Measurements from ENCODE around the gene ST6GALNAC6. TPM values are rescaled to one million over a fixed set of nuclear protein-coding genes. Genes with fewer than 3 reads are reported as not detected.

ST6GALNAC6 gene
- total RNA-seq, 1 donor = 53.2 TPM

- H3K4me2 ChIP-seq (ENCODE audit: insufficient read depth, low read length) = peak within 1 kb of the TSS; percentile 92
- no peak for TF ChIP-seq CTCF (IDR thresholded peaks at IDR 0.05; ENCODE audit: extremely low read depth, low read depth, low read length)
- peaks cover 20% of the 10 kb centered on the region for H3K79me2 ChIP-seq (ENCODE audit: insufficient read depth, low read length)
- peak within 1 kb of the TSS; percentile 97 for H3K27ac ChIP-seq (ENCODE audit: low read depth, low read length)
- peaks cover 35% of the 10 kb centered on the region for H3K4me1 ChIP-seq (ENCODE audit: insufficient read depth, low read length)
- H3K36me3 ChIP-seq (ENCODE audit: insufficient read depth, low read length) = peaks cover 11% of the 10 kb centered on the region
- peak within 1 kb of the TSS; percentile 77 for H2AFZ ChIP-seq (ENCODE audit: low read length)
- DNase-seq (ENCODE audit: insufficient read length, low spot score, missing footprints) = peak; percentile 99
- H4K20me1 ChIP-seq (ENCODE audit: insufficient read depth, low read length) = peaks cover 8% of the 10 kb centered on the region
- H3K4me3 ChIP-seq (ENCODE audit: insufficient read depth, low read length) = peak within 1 kb of the TSS; percentile 76
- H3K27me3 ChIP-seq (ENCODE audit: insufficient read depth, low read length) = no peaks in the 10 kb centered on the region
- no peaks in the 10 kb centered on the region for H3K9me3 ChIP-seq (ENCODE audit: low read depth, low read length)
Observed at GRCh38 chr9:127930231-127931091, 31.1 kb upstream of the ST6GALNAC6 start, which contains the start of gene PIP5KL1. PIP5KL1 (minus strand) TSS chr9:127930777; CDS start chr9:127930752, 25 bp downstream.

DNA sequence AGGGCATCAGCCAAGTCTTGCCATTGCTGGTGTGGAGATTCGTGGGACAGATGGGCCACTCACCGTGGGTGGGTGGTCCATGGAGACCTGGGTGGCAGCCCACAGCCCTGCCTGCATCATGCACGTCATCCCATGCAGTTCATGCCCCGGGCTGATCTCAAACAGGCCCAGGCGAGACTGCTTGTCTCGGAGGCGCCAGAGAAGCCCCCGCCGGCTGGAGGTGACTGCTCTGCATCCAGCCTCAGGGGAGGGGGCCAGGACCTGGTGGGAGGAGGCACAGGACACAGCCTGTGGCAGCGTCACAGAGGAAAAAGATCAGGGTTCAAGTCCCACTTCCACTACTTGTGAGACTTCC lies 30.2 kb upstream of the ST6GALNAC6 start:
- TF ChIP-seq CTCF (IDR thresholded peaks at IDR 0.05; ENCODE audit: extremely low read depth, low read depth, low read length) = no peak
- no peak overlapping the region for H3K27ac ChIP-seq (ENCODE audit: low read depth, low read length)
- peaks cover 5% of the 10 kb centered on the region for H3K36me3 ChIP-seq (ENCODE audit: insufficient read depth, low read length)
- no peak overlapping the region for H3K4me3 ChIP-seq (ENCODE audit: insufficient read depth, low read length)
- H4K20me1 ChIP-seq (ENCODE audit: insufficient read depth, low read length) = peaks cover 3% of the 10 kb centered on the region
- peaks cover 31% of the 10 kb centered on the region for H3K4me1 ChIP-seq (ENCODE audit: insufficient read depth, low read length)
- H3K79me2 ChIP-seq (ENCODE audit: insufficient read depth, low read length) = peaks cover 12% of the 10 kb centered on the region
- no peaks in the 10 kb centered on the region for H3K9me3 ChIP-seq (ENCODE audit: low read depth, low read length)
- no peak for DNase-seq (ENCODE audit: insufficient read length, low spot score, missing footprints)
- no peaks in the 10 kb centered on the region for H3K27me3 ChIP-seq (ENCODE audit: insufficient read depth, low read length)
- H3K4me2 ChIP-seq (ENCODE audit: insufficient read depth, low read length) = peak overlapping the region; percentile 92
- H2AFZ ChIP-seq (ENCODE audit: low read length) = no peak overlapping the region

DNA sequence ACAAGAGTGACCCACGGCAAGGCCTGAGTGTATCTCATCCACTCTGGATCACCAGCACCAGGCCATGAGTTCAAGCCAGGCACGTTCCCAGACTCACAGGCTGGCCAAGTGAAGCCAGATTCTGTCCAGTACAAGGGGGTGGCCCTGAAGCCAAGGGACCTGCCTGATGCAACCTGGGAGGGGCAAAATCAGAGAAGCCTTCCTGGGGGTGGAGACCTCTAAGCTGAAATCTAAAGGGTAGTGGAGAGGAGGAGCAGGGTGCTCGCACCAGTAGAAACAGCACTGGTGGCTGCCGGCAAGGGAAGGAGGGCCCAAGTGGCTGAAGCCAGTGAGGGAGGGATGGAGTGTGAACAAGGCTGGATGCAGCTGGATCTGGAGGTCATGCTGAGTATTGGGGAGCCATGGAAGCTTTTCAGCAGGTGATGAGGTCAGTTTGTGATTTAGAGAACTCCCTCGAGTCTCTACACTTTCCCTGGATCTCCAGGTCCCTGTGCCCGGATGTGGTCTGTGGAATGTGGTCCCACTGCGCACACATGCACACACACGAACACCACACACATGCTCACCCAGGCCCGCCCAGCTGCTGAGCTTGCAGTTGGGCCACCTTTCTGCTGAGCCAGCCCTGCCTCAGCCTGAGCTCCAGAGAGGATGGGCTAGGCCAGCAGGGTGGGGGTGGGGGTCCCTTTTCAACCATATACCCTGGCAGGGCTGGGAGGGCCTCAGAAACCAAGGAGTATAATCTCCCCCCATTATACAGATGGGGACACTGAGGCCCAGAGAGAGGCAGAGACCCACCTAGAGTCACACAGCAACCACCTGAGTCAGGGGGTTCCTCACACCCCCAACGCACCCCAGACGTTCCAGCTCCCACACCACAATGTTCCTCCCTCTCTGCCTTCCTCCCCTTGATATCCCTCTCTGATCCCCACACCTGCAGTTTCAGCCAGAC lies 29.5 kb upstream of the ST6GALNAC6 start:
- no peak overlapping the region for H3K4me3 ChIP-seq (ENCODE audit: insufficient read depth, low read length)
- DNase-seq (ENCODE audit: insufficient read length, low spot score, missing footprints) = no peak
- H3K27me3 ChIP-seq (ENCODE audit: insufficient read depth, low read length) = no peaks in the 10 kb centered on the region
- peaks cover 33% of the 10 kb centered on the region for H3K4me1 ChIP-seq (ENCODE audit: insufficient read depth, low read length)
- no peak for TF ChIP-seq CTCF (IDR thresholded peaks at IDR 0.05; ENCODE audit: extremely low read depth, low read depth, low read length)
- H3K79me2 ChIP-seq (ENCODE audit: insufficient read depth, low read length) = peaks cover 6% of the 10 kb centered on the region
- H4K20me1 ChIP-seq (ENCODE audit: insufficient read depth, low read length) = peaks cover 3% of the 10 kb centered on the region
- H2AFZ ChIP-seq (ENCODE audit: low read length) = no peak overlapping the region
- no peak overlapping the region for H3K4me2 ChIP-seq (ENCODE audit: insufficient read depth, low read length)
- no peaks in the 10 kb centered on the region for H3K36me3 ChIP-seq (ENCODE audit: insufficient read depth, low read length)
- H3K9me3 ChIP-seq (ENCODE audit: low read depth, low read length) = no peaks in the 10 kb centered on the region
- no peak overlapping the region for H3K27ac ChIP-seq (ENCODE audit: low read depth, low read length)

Measured in osteoblast (primary cell).